A549 (cell line): ENCODE data around the gene DNAJB1. TPM values are rescaled to one million over a fixed set of nuclear protein-coding genes. Genes with fewer than 3 reads are reported as not detected.

ENCODE experiments used
- ATAC-seq, 2 experiments: fragments of 200-7000 bp in 1 of 2; fragments of >200 bp in 1 of 2; cut with Nextera tagmentation in 1 of 2; cut with Tn5 transposase in 1 of 2; 3 replicates each; pipeline versions ENCODE4 v1.8.0 to v1.9.1; 2018 to 2020; ENCODE audit warnings: mild to moderate bottlenecking in 1 of 2, moderate library complexity in 1 of 2
- CTCF ChIA-PET: fragments of 300-600 bp; sonication (Branson Sonifier 250); formaldehyde crosslinking; extraction: SDS; loops from one replicate; lab custom pipeline; 2021; ENCODE audit warnings: antibody characterized with exemption, inconsistent platforms; lab: Yijun Ruan, JAX
- POLR2A ChIA-PET: fragments of 350-600 bp; formaldehyde crosslinking; extraction: SDS; loops from one replicate; lab custom pipeline; 2021; ENCODE audit warnings: antibody characterized with exemption, inconsistent platforms; lab: Yijun Ruan, JAX
- DNase-seq, 2 experiments: peaks; one replicate each; pipeline versions ENCODE4 v3.0.0 to v3.0.0-alpha.2; 2011 to 2016; ENCODE audit warnings: low read depth in 1 of 2, low spot score in 1 of 2
- FAIRE-seq: peaks from 2 replicates; lab custom pipeline; 2011; peaks lifted over from hg19 to GRCh38; lab: Jason Lieb, UNC
- H3K27ac ChIP-seq, 2 experiments: fragments of >200 bp; sonication (Bioruptor Twin); formaldehyde crosslinking; 3 replicates each; pipeline ENCODE4 v1.5.1; 2016 to 2017
- H3K4me1 ChIP-seq: fragments of >200 bp; sonication (Bioruptor Twin); formaldehyde crosslinking; 3 replicates; pipeline ENCODE4 v1.6.1; 2016
- H3K4me2 ChIP-seq: fragments of >200 bp; sonication (Bioruptor Twin); formaldehyde crosslinking; 3 replicates; pipeline ENCODE4 v1.6.1; 2016
- H3K4me3 ChIP-seq: fragments of >200 bp; sonication (Bioruptor Twin); formaldehyde crosslinking; 3 replicates; pipeline ENCODE4 v1.5.1; 2016
- H3K9me3 ChIP-seq: fragments of >200 bp; sonication (Bioruptor Twin); formaldehyde crosslinking; 3 replicates; pipeline ENCODE4 v1.6.1; 2016
- CEBPB ChIP-seq, 2 experiments: fragments of >200 bp in 1 of 2; sonication (Bioruptor Twin) in 1 of 2; formaldehyde crosslinking in 1 of 2; IDR thresholded peaks; 2 replicates each; pipeline ENCODE4 v1.6.1; 2012 to 2016
- EHF ChIP-seq: fragments of 250-450 bp; sonication (Bioruptor Pico); IDR thresholded peaks from 2 replicates; pipeline ENCODE4 v1.5.0; 2020; ENCODE audit warnings: mild to moderate bottlenecking
- HDAC2 ChIP-seq: fragments of 200-600 bp; sonication (generic); IDR thresholded peaks from 2 replicates; pipeline ENCODE4 v1.6.1; 2016
- JUNB ChIP-seq: fragments of >200 bp; sonication (Bioruptor Twin); formaldehyde crosslinking; IDR thresholded peaks from 2 replicates; pipeline ENCODE4 v1.6.1; 2016
- KDM5A ChIP-seq: fragments of 200-600 bp; sonication (generic); IDR thresholded peaks from 2 replicates; pipeline ENCODE4 v1.6.1; 2016; ENCODE audit warnings: antibody characterized with exemption, mild to moderate bottlenecking
- NFE2L2 ChIP-seq: fragments of 150-350 bp; conservative IDR thresholded peaks from 2 replicates; pipeline ENCODE4 v1.6.1; 2014; ENCODE audit warnings: low read length
- NPAS2 ChIP-seq: fragments of 250-450 bp; sonication (Bioruptor Pico); IDR thresholded peaks from 2 replicates; pipeline ENCODE4 v1.8.0; 2022; ENCODE audit warnings: mild to moderate bottlenecking, moderate library complexity, borderline replicate concordance
- PHF8 ChIP-seq: fragments of 200-600 bp; sonication (generic); IDR thresholded peaks from 2 replicates; pipeline ENCODE4 v1.6.1; 2016; ENCODE audit warnings: low read depth, mild to moderate bottlenecking, antibody characterized with exemption, moderate library complexity, borderline replicate concordance
- POLR2AphosphoS2 ChIP-seq: conservative IDR thresholded peaks from 2 replicates; pipeline ENCODE4 v1.6.1; 2012; ENCODE audit warnings: low read length, improper control_type of control experiment, inconsistent platforms
- RCOR1 ChIP-seq: fragments of 150-350 bp; IDR thresholded peaks from 2 replicates; pipeline ENCODE4 v1.6.1; 2014; ENCODE audit warnings: antibody characterized with exemption, low read length, low read depth
- SREBF2 ChIP-seq: fragments of 450-650 bp; IDR thresholded peaks from 2 replicates; pipeline ENCODE4 v1.6.1; 2014; ENCODE audit warnings: mild to moderate bottlenecking, moderate library complexity
- TFCP2L1 ChIP-seq: fragments of 250-450 bp; sonication (Bioruptor Pico); IDR thresholded peaks from 2 replicates; pipeline ENCODE4 v1.5.0; 2021; ENCODE audit warnings: mild to moderate bottlenecking
- ZC3H11A ChIP-seq: fragments of 450-650 bp; IDR thresholded peaks from 2 replicates; pipeline ENCODE4 v1.6.1; 2014; ENCODE audit warnings: antibody characterized with exemption, mild to moderate bottlenecking
- ZFP36 ChIP-seq: fragments of 450-650 bp; IDR thresholded peaks from 2 replicates; pipeline ENCODE4 v1.6.1; 2014; ENCODE audit warnings: borderline replicate concordance; ENCODE audit not compliant: partially characterized antibody
- WGBS: methylation state at CpG from one replicate; pipeline ENCODE4 v1.1.6; 2017; ENCODE audit errors: missing lambda C conversion rate; 5-methylcytosine and 5-hydroxymethylcytosine counted together
- polyA plus RNA-seq, 4 experiments: library from polyadenylated mRNA; depleted of rRNA in 3 of 4; stranded (reverse); fragments of >200 nt; fragmentation: RNase III in 1 of 4; extraction: RNeasy Plus Mini Kit Qiagen cat#74134 plus additional on column Dnase treatment in 1 of 4; gene quantifications; 2 replicates in 3 of 4; 3 replicates in 1 of 4; pipeline ENCODE4 v1.2.3, GENCODE V29; 2011 to 2017
- TF ChIP-seq, protein P1 (sequence below): fragments of >200 bp; sonication (Bioruptor Twin); formaldehyde crosslinking; IDR thresholded peaks from 3 replicates; pipeline ENCODE4 v1.5.1; 2016
- TF ChIP-seq, protein P2 (sequence below): fragments of 150-350 bp; IDR thresholded peaks from 2 replicates; pipeline ENCODE4 v1.6.1; 2014; ENCODE audit warnings: low read depth, mild to moderate bottlenecking, low read length
- TF ChIP-seq, protein P3 (sequence below): fragments of >200 bp; sonication (Bioruptor Twin); formaldehyde crosslinking; IDR thresholded peaks from 2 replicates; pipeline ENCODE4 v1.6.1; 2016
- TF ChIP-seq, protein P4 (sequence below): IDR thresholded peaks from 2 replicates; pipeline ENCODE4 v1.6.1; 2012; ENCODE audit warnings: low read depth, borderline replicate concordance
- TF ChIP-seq, protein P5 (sequence below): fragments of 450-650 bp; IDR thresholded peaks from 2 replicates; pipeline ENCODE4 v1.6.1; 2014; ENCODE audit warnings: antibody characterized with exemption
- TF ChIP-seq, protein P6 (sequence below): fragments of 200-600 bp; sonication (generic); IDR thresholded peaks from 2 replicates; pipeline ENCODE4 v1.6.1; 2016; ENCODE audit warnings: antibody characterized with exemption, mild to moderate bottlenecking, moderate library complexity

The DNAJB1 gene
- polyA plus RNA-seq, 2 of the 4 experiments (the other 2 are of a cell fraction) = 124 to 128 TPM

DNA sequence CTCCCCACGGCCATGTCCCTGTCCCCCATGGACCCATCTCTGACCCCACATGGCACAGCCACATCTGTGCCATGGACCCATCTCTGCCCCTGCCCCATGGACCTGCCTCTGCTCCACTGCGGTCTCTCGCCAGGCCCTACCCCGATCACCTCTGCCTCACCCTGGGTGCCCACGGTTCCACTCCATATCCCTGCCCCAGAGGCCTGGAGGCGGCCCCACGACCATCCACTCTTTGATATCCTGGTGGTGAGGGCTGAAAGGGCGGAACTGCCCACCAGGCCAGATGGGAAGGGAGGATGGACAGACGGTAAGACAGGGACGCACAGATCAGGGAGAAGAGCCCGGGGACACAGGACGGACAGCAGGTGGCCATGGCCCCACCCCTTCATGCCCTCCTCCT lies 43.4 kb downstream of the DNAJB1 start:
- FAIRE-seq (no peak), DNase-seq (no peak), ATAC-seq (peak; percentile 4 to 8; a peak in 3 of 6 replicates)
- peak overlapping the region; percentile 61; the same call in 1 of the 3 replicates for H3K4me2 ChIP-seq
- H3K4me3 ChIP-seq = no peak overlapping the region
- H3K27ac ChIP-seq = peak overlapping the region; percentile 52 to 84; a peak in 2 of 6 replicates
- POLR2A ChIA-PET = no interaction called here
- 78% methylated on average over 12 of the region's 12 CpGs for WGBS
- TF ChIP-seq, protein P1, sequence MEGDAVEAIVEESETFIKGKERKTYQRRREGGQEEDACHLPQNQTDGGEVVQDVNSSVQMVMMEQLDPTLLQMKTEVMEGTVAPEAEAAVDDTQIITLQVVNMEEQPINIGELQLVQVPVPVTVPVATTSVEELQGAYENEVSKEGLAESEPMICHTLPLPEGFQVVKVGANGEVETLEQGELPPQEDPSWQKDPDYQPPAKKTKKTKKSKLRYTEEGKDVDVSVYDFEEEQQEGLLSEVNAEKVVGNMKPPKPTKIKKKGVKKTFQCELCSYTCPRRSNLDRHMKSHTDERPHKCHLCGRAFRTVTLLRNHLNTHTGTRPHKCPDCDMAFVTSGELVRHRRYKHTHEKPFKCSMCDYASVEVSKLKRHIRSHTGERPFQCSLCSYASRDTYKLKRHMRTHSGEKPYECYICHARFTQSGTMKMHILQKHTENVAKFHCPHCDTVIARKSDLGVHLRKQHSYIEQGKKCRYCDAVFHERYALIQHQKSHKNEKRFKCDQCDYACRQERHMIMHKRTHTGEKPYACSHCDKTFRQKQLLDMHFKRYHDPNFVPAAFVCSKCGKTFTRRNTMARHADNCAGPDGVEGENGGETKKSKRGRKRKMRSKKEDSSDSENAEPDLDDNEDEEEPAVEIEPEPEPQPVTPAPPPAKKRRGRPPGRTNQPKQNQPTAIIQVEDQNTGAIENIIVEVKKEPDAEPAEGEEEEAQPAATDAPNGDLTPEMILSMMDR = no peak
- TF ChIP-seq NPAS2 (CRISPR knock-in tag) (no peak), JUNB (no peak), HDAC2 (no peak), CEBPB (IDR thresholded peaks at IDR 0.05) (no peak), ZFP36 (no peak), RCOR1 (no peak), SREBF2 (no peak)
- TF ChIP-seq, protein P2, sequence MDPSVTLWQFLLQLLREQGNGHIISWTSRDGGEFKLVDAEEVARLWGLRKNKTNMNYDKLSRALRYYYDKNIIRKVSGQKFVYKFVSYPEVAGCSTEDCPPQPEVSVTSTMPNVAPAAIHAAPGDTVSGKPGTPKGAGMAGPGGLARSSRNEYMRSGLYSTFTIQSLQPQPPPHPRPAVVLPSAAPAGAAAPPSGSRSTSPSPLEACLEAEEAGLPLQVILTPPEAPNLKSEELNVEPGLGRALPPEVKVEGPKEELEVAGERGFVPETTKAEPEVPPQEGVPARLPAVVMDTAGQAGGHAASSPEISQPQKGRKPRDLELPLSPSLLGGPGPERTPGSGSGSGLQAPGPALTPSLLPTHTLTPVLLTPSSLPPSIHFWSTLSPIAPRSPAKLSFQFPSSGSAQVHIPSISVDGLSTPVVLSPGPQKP = no peak
- TF ChIP-seq, protein P3, sequence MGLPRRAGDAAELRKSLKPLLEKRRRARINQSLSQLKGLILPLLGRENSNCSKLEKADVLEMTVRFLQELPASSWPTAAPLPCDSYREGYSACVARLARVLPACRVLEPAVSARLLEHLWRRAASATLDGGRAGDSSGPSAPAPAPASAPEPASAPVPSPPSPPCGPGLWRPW = no peak
- CTCF ChIA-PET = interaction anchor here (0.7 to 1.2 kb wide), 2 partner anchors 8 to 30 kb away, joined by 3 read pairs; no protein-coding TSS in a partner anchor
- no peaks in the 10 kb centered on the region for H3K9me3 ChIP-seq
- H3K4me1 ChIP-seq = peaks cover 35% of the 10 kb centered on the region

DNA sequence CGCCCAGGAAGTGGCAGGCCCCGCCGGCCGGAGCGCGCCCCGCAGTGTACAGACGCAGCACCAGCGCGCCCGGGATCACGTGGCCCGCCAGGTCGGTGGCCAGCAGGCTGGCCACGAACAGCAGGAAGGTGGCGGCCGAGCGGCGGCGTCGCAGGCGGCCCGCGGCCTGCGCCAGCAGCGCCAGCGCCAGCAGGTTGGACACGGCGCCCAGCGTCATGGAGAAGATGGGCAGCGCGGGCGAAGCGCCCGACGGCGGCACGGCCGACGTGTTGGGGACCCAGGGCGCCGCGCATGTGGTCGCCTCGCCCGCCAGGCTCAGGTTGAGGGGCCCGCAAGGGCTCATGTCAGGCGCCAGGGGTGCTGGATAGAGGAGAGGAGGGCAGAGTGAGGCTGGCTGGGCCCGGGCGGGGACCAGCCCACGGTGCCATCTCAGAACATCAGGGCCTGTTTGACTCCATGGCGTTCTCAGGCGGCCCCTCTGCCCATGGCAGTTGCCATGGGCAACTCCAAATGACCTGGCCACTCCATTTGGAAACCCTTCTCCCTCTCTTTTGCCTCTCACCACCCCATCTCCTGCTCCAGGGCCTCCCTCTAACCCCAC lies 44.1 kb downstream of the DNAJB1 start:
- no peak overlapping the region; a peak in 1 of 6 replicates for H3K27ac ChIP-seq
- CTCF ChIA-PET = no interaction called here
- 97% methylated on average over 16 of the region's 53 CpGs for WGBS
- FAIRE-seq = no peak
- no peak overlapping the region for H3K4me2 ChIP-seq
- no peak for ATAC-seq
- no peak for DNase-seq
- no peak for TF ChIP-seq KDM5A
- TF ChIP-seq, protein P4, sequence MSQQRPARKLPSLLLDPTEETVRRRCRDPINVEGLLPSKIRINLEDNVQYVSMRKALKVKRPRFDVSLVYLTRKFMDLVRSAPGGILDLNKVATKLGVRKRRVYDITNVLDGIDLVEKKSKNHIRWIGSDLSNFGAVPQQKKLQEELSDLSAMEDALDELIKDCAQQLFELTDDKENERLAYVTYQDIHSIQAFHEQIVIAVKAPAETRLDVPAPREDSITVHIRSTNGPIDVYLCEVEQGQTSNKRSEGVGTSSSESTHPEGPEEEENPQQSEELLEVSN = no peak
- no peak for TF ChIP-seq TFCP2L1 (CRISPR knock-in tag)
- TF ChIP-seq, protein P1 = no peak
- TF ChIP-seq POLR2AphosphoS2 = no peak
- no peak for TF ChIP-seq ZC3H11A
- TF ChIP-seq ZFP36 = no peak
- no peak for TF ChIP-seq JUNB
- TF ChIP-seq PHF8 = no peak
- TF ChIP-seq EHF (CRISPR knock-in tag) = no peak
- no peak for TF ChIP-seq NFE2L2
- TF ChIP-seq, protein P5, sequence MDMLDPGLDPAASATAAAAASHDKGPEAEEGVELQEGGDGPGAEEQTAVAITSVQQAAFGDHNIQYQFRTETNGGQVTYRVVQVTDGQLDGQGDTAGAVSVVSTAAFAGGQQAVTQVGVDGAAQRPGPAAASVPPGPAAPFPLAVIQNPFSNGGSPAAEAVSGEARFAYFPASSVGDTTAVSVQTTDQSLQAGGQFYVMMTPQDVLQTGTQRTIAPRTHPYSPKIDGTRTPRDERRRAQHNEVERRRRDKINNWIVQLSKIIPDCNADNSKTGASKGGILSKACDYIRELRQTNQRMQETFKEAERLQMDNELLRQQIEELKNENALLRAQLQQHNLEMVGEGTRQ = no peak
- TF ChIP-seq, protein P6, sequence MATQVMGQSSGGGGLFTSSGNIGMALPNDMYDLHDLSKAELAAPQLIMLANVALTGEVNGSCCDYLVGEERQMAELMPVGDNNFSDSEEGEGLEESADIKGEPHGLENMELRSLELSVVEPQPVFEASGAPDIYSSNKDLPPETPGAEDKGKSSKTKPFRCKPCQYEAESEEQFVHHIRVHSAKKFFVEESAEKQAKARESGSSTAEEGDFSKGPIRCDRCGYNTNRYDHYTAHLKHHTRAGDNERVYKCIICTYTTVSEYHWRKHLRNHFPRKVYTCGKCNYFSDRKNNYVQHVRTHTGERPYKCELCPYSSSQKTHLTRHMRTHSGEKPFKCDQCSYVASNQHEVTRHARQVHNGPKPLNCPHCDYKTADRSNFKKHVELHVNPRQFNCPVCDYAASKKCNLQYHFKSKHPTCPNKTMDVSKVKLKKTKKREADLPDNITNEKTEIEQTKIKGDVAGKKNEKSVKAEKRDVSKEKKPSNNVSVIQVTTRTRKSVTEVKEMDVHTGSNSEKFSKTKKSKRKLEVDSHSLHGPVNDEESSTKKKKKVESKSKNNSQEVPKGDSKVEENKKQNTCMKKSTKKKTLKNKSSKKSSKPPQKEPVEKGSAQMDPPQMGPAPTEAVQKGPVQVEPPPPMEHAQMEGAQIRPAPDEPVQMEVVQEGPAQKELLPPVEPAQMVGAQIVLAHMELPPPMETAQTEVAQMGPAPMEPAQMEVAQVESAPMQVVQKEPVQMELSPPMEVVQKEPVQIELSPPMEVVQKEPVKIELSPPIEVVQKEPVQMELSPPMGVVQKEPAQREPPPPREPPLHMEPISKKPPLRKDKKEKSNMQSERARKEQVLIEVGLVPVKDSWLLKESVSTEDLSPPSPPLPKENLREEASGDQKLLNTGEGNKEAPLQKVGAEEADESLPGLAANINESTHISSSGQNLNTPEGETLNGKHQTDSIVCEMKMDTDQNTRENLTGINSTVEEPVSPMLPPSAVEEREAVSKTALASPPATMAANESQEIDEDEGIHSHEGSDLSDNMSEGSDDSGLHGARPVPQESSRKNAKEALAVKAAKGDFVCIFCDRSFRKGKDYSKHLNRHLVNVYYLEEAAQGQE = no peak
- POLR2A ChIA-PET = no interaction called here
- H3K9me3 ChIP-seq = no peaks in the 10 kb centered on the region
- H3K4me1 ChIP-seq = peaks cover 35% of the 10 kb centered on the region
- H3K4me3 ChIP-seq = no peak overlapping the region
